ENCODE measurements around the gene MAGIX.

Gene MAGIX

GRCh38 chrX:49177873-49178480 lies 15.4 kb downstream of the MAGIX start:
- TF ChIP-seq CTCF (IDR thresholded peaks at IDR 0.05; ENCODE audit: low read depth, low read length): no peak
- H3K4me3 ChIP-seq (ENCODE audit: low read depth, low read length): no peak overlapping the region
- no peaks in the 10 kb centered on the region for H3K4me1 ChIP-seq
- no peaks in the 10 kb centered on the region; the same call in none of the 2 replicates for H3K36me3 ChIP-seq
- no peaks in the 10 kb centered on the region for H3K9me3 ChIP-seq
- no peaks in the 10 kb centered on the region for H3K27me3 ChIP-seq
- no peak for DNase-seq

- H3K9me3 ChIP-seq: no peaks in the 10 kb centered on the region
- no peaks in the 10 kb centered on the region; the same call in 1 of the 2 replicates for H3K36me3 ChIP-seq
- no peak for DNase-seq
- H3K27me3 ChIP-seq: no peaks in the 10 kb centered on the region
- no peaks in the 10 kb centered on the region; the same call in 1 of the 2 replicates for H3K4me1 ChIP-seq
- TF ChIP-seq CTCF (IDR thresholded peaks at IDR 0.05; ENCODE audit: low read depth, low read length): no peak
- H3K4me3 ChIP-seq (ENCODE audit: low read depth, low read length): no peak overlapping the region
Observed at GRCh38 chrX:49178537-49178936, 16.0 kb downstream of the MAGIX start.

- H3K27me3 ChIP-seq: no peaks in the 10 kb centered on the region
- TF ChIP-seq CTCF (IDR thresholded peaks at IDR 0.05; ENCODE audit: low read depth, low read length): no peak
Observed at GRCh38 chrX:49179358-49179757, 16.8 kb downstream of the MAGIX start.

GRCh38 chrX:49183701-49184281 lies 21.2 kb downstream of the MAGIX start:
- no peak for TF ChIP-seq CTCF (IDR thresholded peaks at IDR 0.05; ENCODE audit: low read depth, low read length)
- H3K36me3 ChIP-seq: no peaks in the 10 kb centered on the region
- peak; percentile 61 for DNase-seq

More at GRCh38 chrX:49179358-49179757, 16.8 kb downstream of the MAGIX start:
- H3K4me1 ChIP-seq: no peaks in the 10 kb centered on the region; the same call in 1 of the 2 replicates
- no peaks in the 10 kb centered on the region; the same call in 1 of the 2 replicates for H3K36me3 ChIP-seq
- DNase-seq: no peak
- no peaks in the 10 kb centered on the region for H3K9me3 ChIP-seq
- no peak overlapping the region for H3K4me3 ChIP-seq (ENCODE audit: low read depth, low read length)

GRCh38 chrX:49184294-49185281 lies 22.0 kb downstream of the MAGIX start:
- no peak for TF ChIP-seq CTCF (IDR thresholded peaks at IDR 0.05; ENCODE audit: low read depth, low read length)
- H3K9me3 ChIP-seq: no peaks in the 10 kb centered on the region
- no peaks in the 10 kb centered on the region for H3K36me3 ChIP-seq
- H3K27me3 ChIP-seq: no peaks in the 10 kb centered on the region
- no peaks in the 10 kb centered on the region; the same call in 1 of the 2 replicates for H3K4me1 ChIP-seq
- H3K4me3 ChIP-seq (ENCODE audit: low read depth, low read length): peak overlapping the region; percentile 43
- peak; percentile 98 for DNase-seq

More at GRCh38 chrX:49183701-49184281, 21.2 kb downstream of the MAGIX start:
- H3K4me1 ChIP-seq: no peaks in the 10 kb centered on the region; the same call in 1 of the 2 replicates
- H3K27me3 ChIP-seq: no peaks in the 10 kb centered on the region
- H3K9me3 ChIP-seq: no peaks in the 10 kb centered on the region
- peak overlapping the region; percentile 33 for H3K4me3 ChIP-seq (ENCODE audit: low read depth, low read length)
